HEK293T (cell line): ENCODE data around the gene CLEC18B.
"Not testable (repeated sequence)": the region's sequence is repeated elsewhere in the genome, so short reads cannot be mapped to it uniquely, and the experiment has no call there.

Source experiments
- CTCF ChIA-PET: fragments of 350-600 bp; formaldehyde crosslinking; extraction: SDS; loops from one replicate; lab custom pipeline; 2021; ENCODE audit warnings: antibody characterized with exemption, inconsistent platforms; lab: Yijun Ruan, JAX
- POLR2A ChIA-PET: fragments of 350-600 bp; formaldehyde crosslinking; extraction: SDS; loops from one replicate; lab custom pipeline; 2020; ENCODE audit warnings: antibody characterized with exemption, inconsistent platforms; lab: Yijun Ruan, JAX
- DNase-seq: peaks from one replicate; pipeline ENCODE4 v3.0.0; 2012; ENCODE audit warnings: mixed read lengths; ENCODE audit errors: extremely low spot score
- ARNT ChIP-seq: fragments of 450-650 bp; IDR thresholded peaks from 2 replicates; pipeline ENCODE4 v1.6.1; 2017; ENCODE audit warnings: mild to moderate bottlenecking
- BHLHE40 ChIP-seq: fragments of 450-650 bp; IDR thresholded peaks from 2 replicates; pipeline ENCODE4 v1.6.1; 2016; ENCODE audit warnings: mild to moderate bottlenecking, moderate library complexity, borderline replicate concordance
- CTBP1 ChIP-seq: fragments of 450-650 bp; IDR thresholded peaks from 2 replicates; pipeline ENCODE4 v1.6.1; 2016; ENCODE audit warnings: borderline replicate concordance
- ELF4 ChIP-seq: fragments of 450-650 bp; IDR thresholded peaks from 2 replicates; pipeline ENCODE4 v1.6.1; 2017; ENCODE audit warnings: antibody characterized with exemption
- FOXA1 ChIP-seq: fragments of 450-650 bp; IDR thresholded peaks from 2 replicates; pipeline ENCODE4 v1.6.1; 2016; ENCODE audit warnings: mild to moderate bottlenecking
- FOXK2 ChIP-seq: fragments of 450-650 bp; IDR thresholded peaks from 2 replicates; pipeline ENCODE4 v1.6.1; 2016; ENCODE audit warnings: mild to moderate bottlenecking
- FOXM1 ChIP-seq: fragments of 450-650 bp; IDR thresholded peaks from 2 replicates; pipeline ENCODE4 v1.6.1; 2017; ENCODE audit warnings: mild to moderate bottlenecking, borderline replicate concordance
- HDGF ChIP-seq: fragments of 450-650 bp; IDR thresholded peaks from 2 replicates; pipeline ENCODE4 v1.6.1; 2017; ENCODE audit warnings: antibody characterized with exemption, borderline replicate concordance
- L3MBTL2 ChIP-seq: fragments of 450-650 bp; conservative IDR thresholded peaks from 2 replicates; pipeline ENCODE4 v1.6.1; 2016; ENCODE audit warnings: mild to moderate bottlenecking
- LEF1 ChIP-seq: fragments of 450-650 bp; IDR thresholded peaks from 2 replicates; pipeline ENCODE4 v1.6.1; 2017; ENCODE audit warnings: mild to moderate bottlenecking, borderline replicate concordance
- NFRKB ChIP-seq: fragments of 450-650 bp; IDR thresholded peaks from 2 replicates; pipeline ENCODE4 v1.6.1; 2016; ENCODE audit warnings: mild to moderate bottlenecking, moderate library complexity
- PKNOX1 ChIP-seq: fragments of 450-650 bp; IDR thresholded peaks from 2 replicates; pipeline ENCODE4 v1.6.1; 2016
- SP1 ChIP-seq: fragments of 450-650 bp; IDR thresholded peaks from 2 replicates; pipeline ENCODE4 v1.6.1; 2017
- SUZ12 ChIP-seq: fragments of 450-650 bp; IDR thresholded peaks from 2 replicates; pipeline ENCODE4 v1.6.1; 2016; ENCODE audit warnings: mild to moderate bottlenecking
- TARDBP ChIP-seq: fragments of 450-650 bp; IDR thresholded peaks from 2 replicates; pipeline ENCODE4 v1.6.1; 2016
- ZNF384 ChIP-seq: fragments of 450-650 bp; IDR thresholded peaks from 2 replicates; pipeline ENCODE4 v1.6.1; 2016

Gene CLEC18B

GRCh38 chr16:74447578-74447977 is 26.3 kb upstream of the CLEC18B start:
- ChIA-PET CTCF (no interaction called here), POLR2A (no interaction called here)
- TF ChIP-seq HDGF (no peak), L3MBTL2 (no peak), BHLHE40 (no peak), FOXK2 (no peak), TARDBP (no peak), CTBP1 (no peak), SP1 (no peak), ZNF384 (no peak), SUZ12 (no peak), FOXM1 (no peak), NFRKB (no peak)
- DNase-seq = no peak

GRCh38 chr16:74446866-74447265 is 25.6 kb upstream of the CLEC18B start:
- DNase-seq = no peak
- TF ChIP-seq ELF4 (no peak), HDGF (no peak)
- ChIA-PET CTCF (no interaction called here), POLR2A (no interaction called here)

DNA sequence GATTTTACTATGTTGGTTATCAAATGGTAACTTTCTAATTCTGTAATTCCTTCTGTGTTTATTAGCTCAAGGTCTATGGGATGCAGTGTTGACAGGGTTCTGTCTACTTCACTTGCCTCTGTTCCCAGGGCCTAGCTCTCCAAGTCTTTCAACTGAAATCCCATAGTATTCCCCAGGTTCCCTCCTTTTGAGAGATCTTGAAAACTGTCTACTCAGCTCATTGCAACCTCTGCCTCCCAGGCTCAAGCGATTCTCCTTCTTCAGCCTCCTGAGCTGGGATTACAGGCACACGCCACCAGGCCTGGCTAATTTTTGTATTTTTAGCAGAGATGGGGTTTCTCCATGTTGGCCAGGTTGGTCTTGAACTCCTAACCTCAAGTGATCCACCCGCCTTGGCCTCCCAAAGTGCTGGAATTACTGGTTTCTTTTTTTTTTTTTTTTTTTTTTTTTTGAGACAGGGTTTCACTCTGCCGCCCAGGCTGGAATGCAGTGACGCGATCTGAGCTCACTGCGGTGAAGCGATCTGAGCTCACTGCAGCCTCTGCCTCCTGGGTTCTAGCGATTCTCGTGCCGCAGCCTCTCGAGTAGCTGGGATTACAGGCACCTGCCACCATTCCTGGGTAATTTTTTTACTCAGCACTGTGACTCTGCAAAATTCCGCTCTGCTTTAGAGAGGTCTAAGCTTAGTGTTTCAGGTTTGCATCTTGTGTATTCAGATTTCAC is 22.5 kb upstream of the CLEC18B start:
- CTCF ChIA-PET, POLR2A ChIA-PET, DNase-seq: not testable (repeated sequence)

DNA sequence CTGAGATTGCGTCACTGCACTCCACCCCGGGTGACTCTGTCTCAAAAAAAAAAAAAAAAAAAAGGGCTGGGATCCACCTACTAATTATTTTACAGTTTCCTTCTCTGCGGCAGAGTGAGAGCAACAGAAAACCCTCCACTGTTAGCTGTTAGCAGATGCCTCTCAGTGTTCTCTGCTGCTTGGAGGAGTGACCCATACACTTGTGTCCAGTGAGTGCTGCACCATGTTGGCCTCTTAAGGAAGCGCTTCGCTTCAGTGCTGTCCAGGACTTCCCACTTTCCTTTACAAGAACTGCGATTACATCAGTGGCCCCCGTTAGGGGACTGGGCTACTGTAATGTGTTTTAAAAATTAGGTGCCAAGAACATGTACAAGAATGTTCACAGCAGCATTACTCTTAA is 18.4 kb upstream of the CLEC18B start:
- CTCF ChIA-PET = no interaction called here
- TF ChIP-seq FOXA1 (no peak), SP1 (no peak), SUZ12 (no peak), TARDBP (no peak), FOXK2 (no peak), LEF1 (no peak), ARNT (no peak), CTBP1 (no peak), ELF4 (no peak), L3MBTL2 (no peak), PKNOX1 (no peak), HDGF (no peak), ZNF384 (no peak), FOXM1 (no peak), BHLHE40 (no peak), NFRKB (no peak)
- DNase-seq = no peak
- POLR2A ChIA-PET = no interaction called here

- TF ChIP-seq BHLHE40 (no peak), ZNF384 (no peak), LEF1 (no peak), ARNT (no peak), SUZ12 (no peak), ELF4 (no peak), HDGF (no peak), TARDBP (no peak), NFRKB (no peak), L3MBTL2 (no peak), FOXK2 (no peak), SP1 (no peak), PKNOX1 (no peak), FOXM1 (no peak), FOXA1 (no peak), CTBP1 (no peak)
- no peak for DNase-seq
- ChIA-PET POLR2A (no interaction called here), CTCF (no interaction called here)
Observed at GRCh38 chr16:74438492-74438979, 17.3 kb upstream of the CLEC18B start.

- ChIA-PET CTCF (no interaction called here), POLR2A (no interaction called here)
- TF ChIP-seq L3MBTL2 (no peak), NFRKB (no peak), FOXM1 (no peak), BHLHE40 (no peak), LEF1 (no peak), ELF4 (no peak), HDGF (no peak), PKNOX1 (no peak)
- no peak for DNase-seq
Observed at GRCh38 chr16:74431516-74431915, 10.2 kb upstream of the CLEC18B start.
